Mucosa of descending colon (tissue), 3 donors: ENCODE results near the gene LILRB5. TPM values are rescaled to one million over a fixed set of nuclear protein-coding genes. Genes with fewer than 3 reads are reported as not detected.
"Not testable (repeated sequence)": the region's sequence is repeated elsewhere in the genome, so short reads cannot be mapped to it uniquely, and the experiment has no call there.

ENCODE experiments used
- ATAC-seq: fragments of 200-7000 bp; cut with Tn5 transposase; one replicate; pipeline ENCODE4 v1.9.1; 2020; ENCODE audit warnings: mild to moderate bottlenecking, moderate library complexity
- DNase-seq, 3 donors: peaks; one replicate each; pipeline ENCODE4 v3.0.0-alpha.2; 2020
- H3K36me3 ChIP-seq: fragments of 200-600 bp; one replicate; pipeline ENCODE4 v1.8.0; 2021; ENCODE audit warnings: low read depth, mild to moderate bottlenecking
- H3K4me1 ChIP-seq: fragments of 200-600 bp; one replicate; pipeline ENCODE4 v1.8.0; 2021; ENCODE audit warnings: low read depth, mild to moderate bottlenecking
- H3K4me3 ChIP-seq: fragments of 200-600 bp; one replicate; pipeline ENCODE4 v1.8.0; 2021; ENCODE audit warnings: mild to moderate bottlenecking
- H3K9me3 ChIP-seq: fragments of 200-600 bp; one replicate; pipeline ENCODE4 v1.8.0; 2021; ENCODE audit warnings: mild to moderate bottlenecking
- intact Hi-C, 2 donors: fragments of 100-400 bp; cut with DNase I in 1 of 2; cut with micrococcal nuclease in 1 of 2; formaldehyde crosslinking; loops; one replicate each; pipeline versions ENCODE4 v1.11.0 to v1.11.1; 2022; cut with DNase I, micrococcal nuclease
- total RNA-seq, 3 donors: library from RNA; stranded (reverse); fragmentation: NEBNext Ultra II Directional in 2 of 3; extraction: Animal tissue kit (Norgen Biotek cat#: 25700) in 2 of 3; gene quantifications; one replicate each; pipeline versions ENCODE4 v1.2.1 to v1.2.4, GENCODE V29; 2021 to 2023
- TF ChIP-seq, protein P1 (sequence below): fragments of 200-600 bp; IDR thresholded peaks from one replicate; pipeline ENCODE4 v1.8.0; 2022; ENCODE audit warnings: antibody characterized with exemption, mild to moderate bottlenecking
- donor health status: DM: no; HTN: no; CAD: no; lungs with moderate emphysema.
- donor health status: DM: no; HTN: no; CAD: no.
- donor health status: DM: no; HTN: yes; CAD: no.

LILRB5 gene
- total RNA-seq, 3 donors from 2014 or later: 5.4 to 17.5 (median 12.2) TPM

DNA sequence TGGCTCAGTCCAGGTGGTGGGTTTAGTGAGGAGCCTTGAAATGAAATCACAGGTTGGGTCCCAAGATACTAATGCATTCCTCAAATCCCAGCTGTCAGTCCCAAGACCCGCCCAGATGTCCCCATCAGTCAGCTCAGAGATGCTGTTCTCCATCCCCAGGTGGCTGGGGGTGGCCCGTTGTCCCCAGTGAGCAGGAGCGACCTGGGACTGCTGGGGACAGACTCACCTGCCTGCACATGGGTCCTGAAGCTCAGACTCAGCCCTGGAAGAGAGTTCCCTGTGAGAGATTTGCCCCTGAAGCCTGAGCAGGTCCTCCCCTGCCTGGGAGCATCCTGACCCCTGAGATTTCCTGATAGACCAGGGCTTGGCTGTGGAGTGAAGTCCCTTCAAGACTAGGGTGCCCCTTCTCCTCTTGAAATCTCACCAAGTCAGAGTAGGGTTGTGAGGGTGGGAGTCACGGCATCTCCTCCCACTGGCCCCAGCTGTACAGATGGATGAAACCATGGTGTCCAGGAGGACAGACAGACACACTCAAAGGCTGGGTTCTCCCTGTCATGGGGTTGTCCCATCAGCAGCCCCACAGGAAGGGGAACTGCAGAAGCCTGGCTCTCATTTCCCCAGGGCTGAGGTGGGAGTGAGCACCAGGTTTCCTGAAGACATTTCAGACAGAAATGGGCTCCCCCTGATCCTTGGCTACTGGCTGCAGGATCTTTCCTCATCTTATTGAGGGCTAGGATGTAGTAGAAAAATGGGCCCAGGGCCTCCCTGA lies 41.5 kb upstream of the LILRB5 start:
- no peak for DNase-seq
- no peaks in the 10 kb centered on the region for H3K9me3 ChIP-seq
- intact Hi-C loops: no loop called here
- no peaks in the 10 kb centered on the region for H3K4me1 ChIP-seq
- TF ChIP-seq, protein P1, sequence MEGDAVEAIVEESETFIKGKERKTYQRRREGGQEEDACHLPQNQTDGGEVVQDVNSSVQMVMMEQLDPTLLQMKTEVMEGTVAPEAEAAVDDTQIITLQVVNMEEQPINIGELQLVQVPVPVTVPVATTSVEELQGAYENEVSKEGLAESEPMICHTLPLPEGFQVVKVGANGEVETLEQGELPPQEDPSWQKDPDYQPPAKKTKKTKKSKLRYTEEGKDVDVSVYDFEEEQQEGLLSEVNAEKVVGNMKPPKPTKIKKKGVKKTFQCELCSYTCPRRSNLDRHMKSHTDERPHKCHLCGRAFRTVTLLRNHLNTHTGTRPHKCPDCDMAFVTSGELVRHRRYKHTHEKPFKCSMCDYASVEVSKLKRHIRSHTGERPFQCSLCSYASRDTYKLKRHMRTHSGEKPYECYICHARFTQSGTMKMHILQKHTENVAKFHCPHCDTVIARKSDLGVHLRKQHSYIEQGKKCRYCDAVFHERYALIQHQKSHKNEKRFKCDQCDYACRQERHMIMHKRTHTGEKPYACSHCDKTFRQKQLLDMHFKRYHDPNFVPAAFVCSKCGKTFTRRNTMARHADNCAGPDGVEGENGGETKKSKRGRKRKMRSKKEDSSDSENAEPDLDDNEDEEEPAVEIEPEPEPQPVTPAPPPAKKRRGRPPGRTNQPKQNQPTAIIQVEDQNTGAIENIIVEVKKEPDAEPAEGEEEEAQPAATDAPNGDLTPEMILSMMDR: no peak
- peak; percentile 12 for ATAC-seq
- no peak overlapping the region for H3K4me3 ChIP-seq
- no peaks in the 10 kb centered on the region for H3K36me3 ChIP-seq

DNA sequence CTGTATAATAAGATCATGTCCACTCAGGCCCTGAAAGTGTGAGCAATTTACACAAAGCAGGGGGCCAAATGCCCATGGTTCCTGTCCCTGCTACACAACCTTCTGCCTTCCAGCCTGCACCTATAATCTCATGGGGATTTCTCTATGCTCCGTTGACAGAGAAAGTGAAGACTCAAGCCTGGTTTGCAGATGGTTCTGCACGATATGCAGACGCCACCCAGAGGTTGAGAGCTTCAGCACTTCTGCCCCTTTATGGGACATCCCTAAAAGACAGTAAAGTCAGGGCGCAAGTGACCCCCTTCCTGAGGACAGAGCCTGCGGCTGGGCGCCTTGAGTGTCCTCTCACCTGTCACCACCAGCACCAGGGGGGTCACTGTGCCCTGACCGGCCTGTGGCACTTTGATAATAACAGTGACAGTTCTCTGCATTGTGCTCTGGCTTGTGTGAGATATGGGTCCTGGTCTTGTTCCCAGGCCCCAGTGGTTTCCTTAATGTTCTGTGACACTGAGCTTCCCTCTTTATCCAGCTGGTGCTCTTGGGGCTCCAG lies 40.8 kb upstream of the LILRB5 start:
- no peak overlapping the region for H3K4me3 ChIP-seq
- TF ChIP-seq, protein P1: no peak
- no peaks in the 10 kb centered on the region for H3K9me3 ChIP-seq
- intact Hi-C loops: loop anchor here in 1 of 2 donors (2.0 kb wide), 1 partner anchor 279 kb away; no protein-coding TSS in a partner anchor
- H3K4me1 ChIP-seq: no peaks in the 10 kb centered on the region
- no peaks in the 10 kb centered on the region for H3K36me3 ChIP-seq
- ATAC-seq (no peak), DNase-seq (peak in 1 of 3 donors; percentile 19)

DNA sequence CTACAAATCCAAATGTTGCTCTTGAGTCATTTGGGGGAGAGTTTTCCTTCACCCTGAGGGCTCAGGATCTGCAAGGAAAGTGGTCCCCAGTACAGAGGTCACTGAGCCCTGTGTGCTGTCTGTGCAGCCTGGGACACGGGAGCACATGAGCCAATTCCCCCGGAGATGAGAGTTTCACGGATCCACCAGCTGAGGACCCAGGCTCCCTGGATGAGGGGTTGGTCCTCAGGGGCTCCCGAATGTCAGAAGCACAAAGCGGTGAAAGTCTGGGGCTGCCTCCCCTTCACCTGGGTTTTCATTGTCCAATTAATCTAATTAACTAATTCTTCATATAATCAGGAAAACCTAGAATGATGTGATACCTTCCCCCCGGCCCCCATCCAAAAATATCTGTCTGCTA lies 37.5 kb upstream of the LILRB5 start:
- TF ChIP-seq, protein P1: no peak
- no peak for ATAC-seq

DNA sequence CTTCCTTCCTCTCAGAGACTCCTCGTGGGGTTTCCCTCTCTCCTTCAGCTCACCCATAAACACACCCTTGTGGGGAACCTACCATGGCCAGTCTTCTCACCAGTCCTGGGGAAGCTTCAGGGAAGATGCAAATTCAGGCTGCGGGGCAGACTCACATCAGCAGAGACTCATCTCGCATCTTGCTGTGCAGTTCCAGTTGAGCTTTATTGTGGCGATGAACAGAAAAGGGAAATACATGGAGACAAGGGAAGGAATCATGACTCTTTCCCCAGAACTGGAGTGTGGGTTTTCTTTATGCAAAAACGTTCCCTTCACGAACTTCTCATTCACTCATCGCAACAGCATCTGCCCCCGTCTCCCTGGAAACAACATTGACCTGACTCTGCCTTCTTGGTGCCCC lies 32.1 kb upstream of the LILRB5 start:
- H3K4me1 ChIP-seq, ATAC-seq, H3K9me3 ChIP-seq, H3K36me3 ChIP-seq, H3K4me3 ChIP-seq, DNase-seq, intact Hi-C loops: not testable (repeated sequence)

More for the DNA sequence above, 37.5 kb upstream of the LILRB5 start:
- no peak for DNase-seq
- Histone ChIP-seq H3K36me3 (no peaks in the 10 kb centered on the region), H3K4me3 (no peak overlapping the region), H3K4me1 (no peaks in the 10 kb centered on the region), H3K9me3 (no peaks in the 10 kb centered on the region)
- intact Hi-C loops: no loop called here

DNA sequence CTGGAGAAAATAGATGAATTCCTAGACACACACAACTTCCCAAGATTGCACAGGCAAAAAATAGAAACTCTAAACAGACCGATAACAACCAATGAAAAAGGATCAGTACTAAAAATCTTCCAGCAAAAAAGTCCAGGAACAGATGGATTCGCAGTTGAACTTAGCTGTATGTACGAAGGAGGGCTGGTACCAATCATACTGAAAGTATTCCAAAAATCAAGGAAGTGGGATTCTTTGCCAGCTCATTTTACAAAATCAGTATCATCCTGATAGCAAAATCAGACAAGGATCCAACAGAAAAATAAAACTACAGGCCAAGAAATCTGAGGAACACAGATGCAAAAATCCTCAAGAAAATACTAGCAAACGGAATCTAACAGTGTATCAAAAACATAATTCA lies 30.4 kb upstream of the LILRB5 start:
- H3K4me1 ChIP-seq: no peaks in the 10 kb centered on the region
- ATAC-seq: no peak
- H3K4me3 ChIP-seq: no peak overlapping the region
- no peaks in the 10 kb centered on the region for H3K36me3 ChIP-seq
- no peak for DNase-seq
- TF ChIP-seq, protein P1: no peak
- H3K9me3 ChIP-seq: no peaks in the 10 kb centered on the region
- intact Hi-C loops: no loop called here

DNA sequence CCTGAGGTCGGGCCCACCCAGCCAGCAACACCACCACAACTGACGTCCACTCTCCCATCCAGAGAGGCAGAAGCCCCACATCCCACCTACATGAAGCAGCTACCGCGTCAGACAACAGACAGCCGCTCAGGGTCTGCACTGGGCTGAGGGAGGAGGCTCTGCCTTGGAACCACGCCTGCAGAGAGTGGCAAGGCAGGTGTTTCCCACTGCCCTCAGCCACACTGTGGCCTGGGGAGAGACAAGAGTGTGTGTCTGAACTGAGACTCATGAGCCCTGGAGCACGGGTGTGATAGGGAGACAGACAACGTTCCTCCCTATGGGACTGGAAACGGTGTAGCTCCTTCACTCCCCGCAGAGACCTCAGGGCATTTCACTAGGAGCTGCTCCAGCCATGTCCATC lies 29.2 kb upstream of the LILRB5 start:
- peak; percentile 32 for ATAC-seq
- H3K4me3 ChIP-seq, DNase-seq, H3K4me1 ChIP-seq, H3K9me3 ChIP-seq, H3K36me3 ChIP-seq, intact Hi-C loops: not testable (repeated sequence)

DNA sequence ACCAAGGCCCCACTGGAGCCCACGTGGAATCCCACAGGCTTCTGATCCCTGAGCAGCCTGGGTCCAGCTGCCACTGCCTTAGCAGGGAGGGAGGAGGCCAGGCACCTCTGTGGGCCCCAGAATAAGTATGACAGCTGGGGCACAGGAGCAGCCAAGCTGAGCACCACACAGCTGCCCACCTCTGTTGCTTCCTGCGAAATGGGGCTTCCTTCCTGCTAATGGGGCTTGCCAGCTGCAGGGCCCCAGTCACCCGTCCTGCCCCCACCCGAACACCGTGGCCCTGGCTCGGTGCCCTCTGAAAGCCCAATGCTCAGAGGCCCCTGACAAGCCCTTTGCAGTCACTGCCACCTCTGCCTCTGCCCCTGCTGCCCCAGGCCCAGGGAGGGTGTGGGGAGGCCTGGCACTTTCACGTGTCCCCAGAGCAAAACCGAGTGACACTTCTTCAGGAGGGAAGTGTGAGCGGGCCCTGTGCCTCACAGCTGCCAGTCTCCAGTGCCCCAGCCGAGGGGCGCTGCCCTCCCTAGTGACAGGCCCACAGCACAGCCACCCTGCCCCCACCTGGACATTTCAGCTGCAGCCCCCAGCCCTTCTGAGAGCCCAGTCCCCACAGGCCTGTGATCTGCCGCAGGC lies 28.5 kb upstream of the LILRB5 start:
- H3K36me3 ChIP-seq, DNase-seq, intact Hi-C loops, H3K9me3 ChIP-seq, H3K4me3 ChIP-seq, H3K4me1 ChIP-seq: not testable (repeated sequence)
- ATAC-seq: peak; percentile 62
